OCI-M2 (cell line): Measurements from ENCODE around the gene TRPT1.
A peak's percentile ranks its signal among the peaks of the same experiment; 100 is the strongest.

ENCODE experiments used
- DNase-seq: peaks from one replicate; lab custom pipeline; 2025; ENCODE audit not compliant: unreplicated experiment; lab: John Stamatoyannopoulos, UW

Gene TRPT1

DNA sequence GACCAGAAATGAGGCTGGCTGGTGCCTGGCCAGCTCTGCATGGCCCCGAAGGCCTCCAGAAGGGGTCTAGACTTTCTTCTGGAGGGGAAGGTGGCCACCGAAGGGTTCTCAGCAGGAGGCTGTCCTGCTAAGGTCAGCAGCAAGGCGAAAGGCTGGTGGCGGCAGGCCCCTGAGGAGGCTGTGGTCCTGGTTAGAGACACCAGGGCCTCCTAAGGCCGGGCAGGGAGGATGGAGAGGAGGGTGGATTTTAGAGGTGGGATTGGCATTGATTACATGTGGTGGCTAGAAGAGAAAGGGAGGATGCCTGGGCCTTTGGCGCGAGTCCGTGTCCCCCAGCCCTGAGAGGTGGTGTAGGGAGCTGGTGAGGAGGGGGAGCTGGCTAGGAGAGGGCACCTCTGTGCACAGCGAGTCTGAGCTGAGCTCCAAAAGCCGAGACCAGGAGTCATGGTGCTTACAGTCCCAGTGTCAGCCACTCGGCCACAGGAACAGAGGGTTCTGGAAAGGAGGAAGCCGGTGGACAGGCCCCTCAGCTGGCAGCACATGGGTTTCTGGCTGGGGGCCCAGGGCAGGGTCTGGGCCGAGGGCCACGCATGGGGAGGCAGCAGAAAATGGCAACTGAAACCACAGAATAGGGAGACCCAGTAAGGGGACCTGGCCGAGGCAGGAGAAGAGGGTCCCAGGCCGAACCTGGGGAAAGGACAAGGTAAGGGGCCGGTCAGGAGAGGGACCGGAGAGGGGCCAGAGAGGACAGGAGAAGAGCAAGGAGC, 17.0 kb downstream of the TRPT1 start:
- no peak for DNase-seq

GRCh38 chr11:64208086-64208795, 17.7 kb downstream of the TRPT1 start:
- no peak for DNase-seq

DNA sequence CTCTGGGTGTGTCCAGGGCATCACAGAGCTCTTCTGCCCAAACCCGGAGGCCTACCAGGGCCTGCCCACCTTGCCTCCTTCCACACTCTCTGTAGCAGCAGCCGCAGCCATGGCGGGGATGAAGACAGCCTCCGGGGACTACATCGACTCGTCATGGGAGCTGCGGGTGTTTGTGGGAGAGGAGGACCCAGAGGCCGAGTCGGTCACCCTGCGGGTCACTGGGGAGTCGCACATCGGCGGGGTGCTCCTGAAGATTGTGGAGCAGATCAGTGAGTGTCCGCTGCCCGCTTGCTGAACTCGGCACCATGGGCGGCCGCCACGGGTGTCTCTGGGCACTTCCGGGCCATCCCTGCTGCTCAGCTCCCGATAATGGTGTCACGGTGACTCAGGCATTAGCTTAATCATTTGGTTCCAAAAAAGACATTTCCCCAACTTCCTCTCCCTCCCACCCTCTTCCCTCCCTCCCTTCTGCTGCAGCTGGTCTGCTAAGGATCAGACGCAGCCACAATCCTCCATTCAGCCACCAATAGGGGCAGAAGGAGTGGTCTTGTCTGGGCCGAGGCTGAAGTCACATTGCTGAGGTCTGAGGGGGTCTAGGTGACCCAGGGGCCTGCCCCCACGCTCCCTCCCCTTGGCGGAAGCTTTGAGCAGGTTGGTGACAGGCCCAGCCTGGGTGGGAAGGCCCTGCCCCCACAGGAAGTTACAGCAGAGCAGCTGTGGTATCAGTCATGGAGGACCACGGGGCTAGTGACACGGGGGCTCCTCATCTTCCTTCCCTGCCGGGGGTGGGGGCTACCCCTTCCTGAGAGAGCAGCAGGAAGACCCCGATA, 18.5 kb downstream of the TRPT1 start:
- DNase-seq = peak; percentile 53

GRCh38 chr11:64206457-64207255, 19.3 kb downstream of the TRPT1 start, which contains the start of gene FERMT3:
TSS of gene FERMT3 (plus strand) at chr11:64206721. CDS start at chr11:64207365, 644 bp downstream.
- DNase-seq = no peak

DNA sequence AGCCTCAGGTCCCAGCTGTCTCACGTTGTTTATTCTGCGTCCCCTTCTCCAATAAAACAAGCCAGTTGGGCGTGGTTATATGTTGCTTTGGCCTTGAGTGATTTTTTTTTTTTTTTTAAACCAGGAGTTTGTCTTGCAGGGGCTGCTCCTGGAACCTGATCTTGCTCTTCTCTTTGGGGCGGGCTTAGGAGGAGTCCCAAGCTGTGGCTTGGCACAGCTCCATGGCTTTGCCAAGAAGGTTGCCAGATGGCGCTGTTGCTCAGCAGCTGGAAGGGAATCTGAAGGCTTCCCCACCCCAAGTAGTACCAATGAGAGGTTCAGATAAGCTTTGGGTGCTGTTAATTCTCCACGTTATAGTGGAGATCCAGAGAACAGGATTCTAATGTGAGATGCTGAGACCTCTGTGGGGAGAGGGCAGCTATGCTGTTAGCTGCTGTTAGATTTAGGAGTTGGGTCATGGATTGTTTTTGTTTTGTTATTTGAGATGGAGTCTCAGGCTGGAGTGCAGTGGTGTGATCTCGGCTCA, 21.5 kb downstream of the TRPT1 start:
- DNase-seq = peak; percentile 44

DNA sequence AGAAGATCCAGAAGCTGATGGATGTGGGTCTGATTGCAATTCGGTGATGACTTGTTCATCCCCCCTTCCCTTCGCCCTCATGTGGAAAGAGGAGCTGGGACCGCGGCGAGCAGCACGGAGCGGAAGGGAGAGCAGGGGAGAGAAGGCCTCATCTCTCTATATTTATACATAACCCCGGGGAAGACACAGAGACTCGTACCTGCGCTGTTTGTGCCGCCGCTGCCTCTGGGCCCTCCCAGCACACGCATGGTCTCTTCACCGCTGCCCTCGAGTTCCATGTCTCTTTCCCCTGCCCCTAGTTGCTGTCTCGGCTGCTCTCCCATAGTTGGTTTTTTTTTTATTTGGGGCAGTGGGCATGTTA, 21.9 kb downstream of the TRPT1 start:
- no peak for DNase-seq

GRCh38 chr11:64203421-64204079, 22.4 kb downstream of the TRPT1 start:
- no peak for DNase-seq

DNA sequence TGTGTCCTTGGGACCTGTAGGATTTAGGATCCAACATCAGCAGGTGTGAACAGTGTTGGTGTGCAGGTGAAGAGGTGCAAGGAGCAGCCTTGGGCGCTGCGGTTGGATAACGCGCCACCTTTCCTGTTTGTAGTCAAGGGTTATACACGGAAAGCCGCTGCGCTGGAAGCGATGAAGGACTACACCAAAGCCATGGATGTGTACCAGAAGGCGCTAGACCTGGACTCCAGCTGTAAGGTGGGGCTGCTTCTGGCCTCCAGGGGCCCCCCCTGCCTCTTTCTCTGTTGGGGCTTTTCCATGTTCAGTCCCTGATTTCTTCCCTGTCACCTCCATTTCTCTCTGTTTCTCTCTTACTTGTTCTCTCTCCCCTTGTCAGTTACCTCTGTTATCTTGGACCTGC, 23.0 kb downstream of the TRPT1 start:
- no peak for DNase-seq

DNA sequence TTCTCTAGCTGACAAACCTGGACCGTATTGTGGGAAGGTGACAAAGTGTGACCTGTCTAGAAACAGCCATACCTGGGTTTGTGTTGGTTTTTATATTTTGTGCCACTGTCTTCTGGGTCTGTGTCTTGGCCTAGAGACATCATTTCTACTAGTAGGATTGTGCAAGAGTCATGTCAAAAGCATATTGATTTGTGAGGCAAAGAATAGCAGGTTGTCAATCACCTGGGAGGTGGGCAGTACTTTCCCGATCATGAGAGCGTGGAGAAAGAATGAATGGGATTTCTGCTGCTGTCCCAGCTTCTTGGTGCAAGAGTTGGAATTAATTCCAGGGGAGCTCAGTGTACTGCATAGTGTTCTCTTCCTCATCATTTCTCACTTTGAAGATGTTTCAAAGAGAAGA, 24.4 kb downstream of the TRPT1 start:
- DNase-seq = no peak

DNA sequence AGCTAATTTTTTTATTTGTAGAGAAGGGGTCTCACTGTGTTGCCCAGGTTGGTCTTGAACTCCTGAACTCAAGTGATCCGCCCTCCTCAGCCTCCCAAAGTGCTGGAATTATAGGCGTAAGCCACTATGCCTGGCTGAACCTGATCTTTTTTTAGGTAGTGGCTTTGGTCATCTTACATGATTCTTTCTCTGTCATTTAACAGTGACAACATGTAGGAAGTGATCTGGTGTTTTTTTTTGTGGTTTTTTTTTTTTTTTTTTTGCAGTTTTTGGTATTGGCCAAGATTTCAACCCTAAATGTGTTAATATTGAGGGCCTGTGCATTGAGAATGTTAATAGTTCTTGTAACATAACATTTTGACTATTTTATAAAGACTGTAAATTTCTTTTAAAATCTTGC, 27.5 kb downstream of the TRPT1 start:
- no peak for DNase-seq

DNA sequence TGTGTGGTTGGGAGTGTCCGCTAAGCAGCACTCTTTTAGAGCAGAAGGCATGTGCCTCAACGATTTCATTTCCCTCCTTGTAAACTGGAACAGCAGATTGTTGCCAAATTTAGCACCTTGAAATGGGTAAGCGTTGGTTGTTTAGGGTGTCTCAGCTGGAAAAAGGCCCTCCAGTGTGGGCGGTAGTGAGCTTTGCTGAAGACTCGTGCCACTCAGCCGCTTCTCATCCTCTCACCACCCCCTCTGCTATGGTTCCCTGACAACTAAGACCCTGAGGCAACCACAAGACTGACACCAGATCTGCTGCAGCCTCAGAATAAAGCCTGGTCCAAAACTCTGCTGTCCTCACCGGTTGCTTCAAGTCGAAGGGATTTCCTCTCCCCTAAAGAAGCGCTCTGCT, 29.4 kb downstream of the TRPT1 start:
- DNase-seq = no peak

DNA sequence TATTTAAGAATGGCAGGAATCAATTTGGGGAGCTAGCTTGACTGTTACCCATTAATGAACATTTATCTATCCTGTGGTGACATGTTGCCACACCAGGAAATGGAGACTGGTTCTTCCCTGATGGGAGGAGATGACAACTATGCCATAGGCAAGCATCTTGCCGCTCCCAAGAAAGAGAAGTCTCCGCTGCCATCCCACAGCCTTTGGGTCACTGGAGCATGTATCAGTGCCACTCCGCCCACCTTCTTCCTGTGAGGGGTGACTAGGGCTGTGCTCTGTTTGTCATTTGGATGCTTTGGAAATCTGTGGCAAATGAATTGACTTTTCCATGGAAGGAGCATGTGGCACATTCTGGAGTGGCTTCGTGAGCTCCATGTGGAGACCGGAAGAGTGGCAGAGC, 33.6 kb downstream of the TRPT1 start:
- DNase-seq = no peak

- no peak for DNase-seq
Measured at GRCh38 chr11:64186492-64187165, 39.4 kb downstream of the TRPT1 start.

DNA sequence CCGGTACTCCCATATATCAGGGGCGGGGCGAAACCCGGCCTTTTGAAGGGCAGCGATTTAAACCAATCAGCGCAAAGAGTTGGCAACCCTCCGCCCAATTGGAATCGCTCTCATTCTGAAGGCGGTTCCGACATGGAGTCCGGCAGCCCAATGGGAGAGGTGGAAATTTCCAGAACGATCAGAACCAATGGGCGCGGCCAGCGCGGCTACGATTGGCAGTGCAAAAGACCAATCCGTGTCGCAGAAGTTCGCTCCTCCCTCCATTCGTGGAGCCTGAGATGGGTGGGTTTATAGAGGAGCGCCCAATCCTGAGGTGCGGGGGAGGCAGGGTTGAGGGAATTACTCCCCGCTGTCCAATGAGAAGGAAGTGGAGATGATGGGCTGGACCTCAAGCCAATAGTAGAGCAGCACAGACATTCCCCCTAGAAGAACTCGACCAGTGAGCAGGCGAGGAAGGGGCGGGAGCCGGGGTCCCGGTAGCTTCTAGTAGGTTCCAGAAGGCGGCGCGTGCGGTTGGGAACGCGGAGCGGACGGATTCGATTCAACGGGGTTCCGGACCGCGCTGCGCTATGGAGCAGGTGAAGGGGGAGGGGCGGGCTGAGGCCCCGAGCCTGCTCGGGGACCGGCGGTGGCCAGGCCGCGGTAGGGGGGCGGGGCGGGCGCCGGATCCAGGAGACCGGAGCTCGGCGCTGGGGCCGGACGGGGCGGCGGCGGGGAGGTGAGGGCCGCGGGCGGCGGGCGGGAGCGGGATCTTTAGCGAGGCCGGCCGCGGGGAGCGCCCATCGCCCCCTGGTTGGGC, 40.1 kb downstream of the TRPT1 start, which contains the start of gene STIP1:
Gene STIP1, plus strand, starts transcription at position 479 of the 799 bp plus-strand sequence. Its CDS starts 91 bp downstream, at position 570.
- DNase-seq = peak; percentile 94

- no peak for DNase-seq
Measured at GRCh38 chr11:64185175-64185692, 40.8 kb downstream of the TRPT1 start.

- DNase-seq = no peak
Measured at GRCh38 chr11:64183890-64184289, 42.1 kb downstream of the TRPT1 start.

- DNase-seq = peak; percentile 47
Measured at GRCh38 chr11:64181506-64182411, 44.2 kb downstream of the TRPT1 start.
